Retina (tissue), 1 donor: ENCODE results near the gene MRPL51.
"Not testable (repeated sequence)": the region's sequence is repeated elsewhere in the genome, so short reads cannot be mapped to it uniquely, and the experiment has no call there.

ENCODE experiments used
- DNase-seq: peaks from one replicate; pipeline ENCODE4 v3.0.0-alpha.2; 2016

Gene MRPL51

DNA sequence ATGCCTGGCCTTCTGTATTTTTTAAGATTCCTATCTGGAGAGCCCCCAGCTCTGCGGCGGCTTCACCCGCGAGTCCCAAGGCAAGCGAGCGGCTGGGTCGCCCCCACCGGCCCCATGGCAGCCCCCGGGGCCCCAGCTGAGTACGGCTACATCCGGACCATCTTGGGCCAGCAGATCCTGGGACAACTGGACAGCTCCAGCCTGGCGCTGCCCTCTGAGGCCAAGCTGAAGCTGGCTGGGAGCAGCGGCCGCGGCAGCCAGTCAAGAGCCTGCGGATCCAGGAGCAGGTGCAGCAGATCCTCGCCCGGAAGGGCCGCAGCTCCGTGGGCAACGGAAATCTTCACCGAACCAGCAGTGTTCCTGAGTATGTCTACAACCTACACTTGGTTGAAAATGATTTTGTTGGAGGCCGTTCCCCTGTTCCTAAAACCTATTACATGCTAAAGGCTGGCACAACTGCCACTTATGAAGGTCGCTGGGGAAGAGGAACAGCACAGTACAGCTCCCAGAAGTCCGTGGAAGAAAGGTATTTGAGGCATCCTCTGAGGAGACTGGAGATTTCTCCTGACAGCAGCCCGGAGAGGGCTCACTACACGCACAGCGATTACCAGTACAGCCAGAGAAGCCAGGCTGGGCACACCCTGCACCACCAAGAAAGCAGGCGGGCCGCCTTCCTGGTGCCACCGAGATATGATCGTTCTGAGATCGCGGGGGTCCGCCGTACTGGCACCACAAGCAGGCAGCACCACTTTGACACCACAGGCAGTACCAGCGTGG is 15.3 kb downstream of the MRPL51 start:
- not testable (repeated sequence) for DNase-seq

DNA sequence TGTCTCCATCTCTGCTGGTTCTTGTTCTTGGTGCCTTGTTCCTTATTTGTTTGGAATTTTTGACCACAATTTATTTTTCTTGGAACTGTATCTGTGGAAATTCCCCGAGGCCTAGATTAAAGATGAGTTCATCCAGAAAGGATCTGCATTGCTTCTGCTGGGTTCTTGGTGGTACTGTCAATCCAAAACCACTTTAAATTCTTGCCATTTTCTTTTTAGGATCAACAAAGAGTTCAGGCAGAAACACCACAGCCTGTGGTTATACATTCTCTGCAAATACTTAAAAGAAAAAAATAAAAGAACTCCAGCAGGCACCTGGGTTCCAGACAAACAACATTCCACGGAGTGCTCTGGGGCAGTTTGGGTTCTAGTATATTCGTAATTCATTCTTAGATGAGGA is 16.6 kb downstream of the MRPL51 start:
- no peak for DNase-seq

DNA sequence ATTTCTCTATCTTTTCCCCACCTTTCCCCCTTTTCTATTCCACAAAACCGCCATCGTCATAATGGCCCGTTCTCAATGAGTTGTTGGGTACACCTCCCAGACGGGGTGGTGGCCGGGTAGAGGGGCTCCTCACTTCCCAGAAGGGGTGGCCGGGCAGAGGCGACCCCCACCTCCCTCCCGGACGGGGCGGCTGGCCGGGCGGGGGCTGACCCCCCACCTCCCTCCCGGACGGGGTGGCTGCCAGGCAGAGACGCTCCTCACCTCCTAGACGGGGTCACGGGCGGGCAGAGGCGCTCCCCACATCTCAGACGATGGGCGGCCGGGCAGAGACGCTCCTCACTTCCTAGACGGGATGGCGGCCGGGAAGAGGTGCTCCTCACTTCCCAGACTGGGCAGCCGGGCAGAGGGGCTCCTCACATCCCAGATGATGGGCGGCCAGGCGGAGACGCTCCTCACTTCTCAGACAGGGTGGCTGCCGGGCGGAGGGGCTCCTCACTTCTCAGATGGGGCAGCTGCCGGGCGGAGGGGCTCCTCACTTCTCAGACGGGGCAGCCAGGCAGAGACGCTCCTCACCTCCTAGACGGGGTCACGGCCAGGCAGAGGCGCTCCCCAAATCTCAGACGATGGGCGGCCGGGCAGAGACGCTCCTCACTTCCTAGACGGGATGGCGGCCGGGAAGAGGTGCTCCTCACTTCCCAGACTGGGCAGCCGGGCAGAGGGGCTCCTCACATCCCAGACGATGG is 17.7 kb downstream of the MRPL51 start:
- not testable (repeated sequence) for DNase-seq

DNA sequence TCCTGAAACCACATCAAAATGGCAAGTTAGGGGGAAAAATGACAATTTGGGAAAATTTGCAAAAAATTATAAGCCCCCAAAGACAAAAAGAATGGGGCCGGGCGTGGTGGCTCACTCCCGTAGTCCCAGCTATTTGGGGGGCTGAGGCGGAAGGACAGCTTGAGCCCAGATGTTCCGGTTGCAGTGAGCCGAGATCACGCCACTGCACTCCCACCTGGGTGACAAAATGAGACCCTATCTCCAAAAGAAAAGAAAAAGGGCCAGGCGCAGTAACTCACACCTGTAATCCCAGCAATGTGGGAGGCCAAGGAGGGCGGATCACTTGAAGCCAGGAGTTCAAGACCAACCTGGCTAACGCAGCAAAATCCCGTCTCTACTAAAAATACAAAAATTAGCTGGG is 20.6 kb downstream of the MRPL51 start:
- no peak for DNase-seq

DNA sequence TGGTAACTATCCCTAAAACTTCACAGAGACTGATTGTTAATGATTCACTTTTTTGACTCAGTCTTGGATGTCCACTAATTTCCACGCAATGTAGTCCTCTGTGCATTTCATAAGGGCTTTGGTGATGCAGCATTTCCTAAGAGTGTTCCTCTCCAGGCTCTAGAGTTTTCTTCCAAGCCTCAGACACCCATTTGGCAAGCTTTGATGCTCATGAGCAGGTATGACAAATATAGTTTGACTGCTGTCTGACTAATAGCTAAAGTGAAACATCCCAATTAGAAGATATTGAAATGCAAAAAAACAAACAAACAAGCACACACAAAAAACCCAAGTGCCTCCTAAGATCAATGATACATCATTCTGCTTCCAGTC is 21.1 kb downstream of the MRPL51 start:
- no peak for DNase-seq

DNA sequence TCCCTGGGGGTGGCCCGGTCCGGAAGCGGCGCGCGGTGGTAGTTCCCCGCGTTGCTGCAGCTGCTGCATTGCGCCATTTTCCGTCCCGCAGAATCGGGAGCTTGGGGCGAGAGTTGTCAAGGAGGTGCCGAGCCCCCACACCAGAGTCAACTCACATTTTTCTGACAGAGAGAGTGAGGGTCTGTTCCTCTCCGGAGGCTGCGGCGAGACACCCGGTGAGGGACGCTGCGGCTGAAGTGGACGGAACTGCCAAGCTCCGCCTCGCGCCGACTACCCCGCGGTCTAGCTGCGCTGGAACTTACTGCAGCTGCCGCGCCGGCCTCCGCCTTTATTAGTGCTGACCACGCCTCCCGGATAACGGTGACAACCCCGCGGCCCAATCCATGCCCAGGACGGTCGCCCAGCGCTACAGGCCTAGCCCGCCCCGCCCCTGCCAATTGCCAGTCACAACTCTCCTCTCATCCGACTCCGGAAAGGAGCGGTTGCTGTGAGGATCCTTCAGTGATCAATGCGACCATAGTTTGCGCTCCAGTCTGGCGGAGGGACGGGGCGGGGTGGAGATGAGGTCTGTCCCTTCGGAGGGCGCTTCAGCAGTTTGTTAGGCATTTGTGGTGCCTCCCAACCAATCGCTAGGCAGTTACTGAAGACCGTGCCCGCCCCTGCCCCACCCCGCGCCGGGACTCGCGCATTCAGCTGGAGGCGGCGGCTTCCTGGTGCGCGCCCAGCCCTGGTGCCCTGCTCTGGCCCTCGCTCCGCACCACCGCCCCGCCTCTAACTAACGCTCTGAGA is 22.5 kb downstream of the MRPL51 start, which contains the start of gene VAMP1:
Gene VAMP1 (minus strand): TSS at position 303 of the 789 bp plus-strand sequence. CDS start 146 bp downstream, at position 157.
- DNase-seq = peak; percentile 98

DNA sequence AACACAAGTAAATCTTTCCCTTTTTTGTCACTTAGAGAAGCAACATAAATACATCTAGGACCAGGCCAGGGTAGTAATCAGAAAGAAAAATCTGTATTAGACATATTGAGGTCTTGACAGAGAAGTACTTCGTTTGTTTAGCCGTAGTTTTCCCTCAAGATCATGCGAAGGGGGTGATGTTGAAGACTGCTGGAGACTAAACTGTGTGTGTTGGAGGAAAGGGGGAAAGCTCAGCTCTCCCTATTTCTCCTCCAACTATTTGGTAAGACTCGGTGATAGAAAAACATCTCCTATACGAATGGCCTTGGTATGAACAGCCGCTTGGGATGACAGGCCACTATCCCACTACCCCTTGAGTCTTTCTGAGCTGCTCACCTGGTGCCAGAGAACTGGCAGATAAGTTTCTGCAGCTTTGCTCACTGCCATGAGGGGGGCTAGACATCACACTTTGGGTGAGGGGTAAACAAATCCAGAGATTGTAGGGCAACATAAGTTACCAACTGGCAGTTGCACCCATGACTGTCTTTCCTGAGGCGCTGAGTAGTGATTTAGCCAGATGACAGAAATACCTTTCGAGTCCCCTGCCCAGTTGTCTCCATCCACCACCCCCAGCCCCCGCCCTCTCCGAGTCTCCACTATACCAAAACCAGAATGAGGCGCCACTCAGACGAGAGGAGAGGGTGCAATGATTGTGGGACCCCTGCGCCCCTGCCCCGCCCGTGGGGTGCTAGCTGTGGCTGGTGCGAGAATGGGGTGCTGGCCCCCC is 23.3 kb downstream of the MRPL51 start:
- peak; percentile 12 for DNase-seq

DNA sequence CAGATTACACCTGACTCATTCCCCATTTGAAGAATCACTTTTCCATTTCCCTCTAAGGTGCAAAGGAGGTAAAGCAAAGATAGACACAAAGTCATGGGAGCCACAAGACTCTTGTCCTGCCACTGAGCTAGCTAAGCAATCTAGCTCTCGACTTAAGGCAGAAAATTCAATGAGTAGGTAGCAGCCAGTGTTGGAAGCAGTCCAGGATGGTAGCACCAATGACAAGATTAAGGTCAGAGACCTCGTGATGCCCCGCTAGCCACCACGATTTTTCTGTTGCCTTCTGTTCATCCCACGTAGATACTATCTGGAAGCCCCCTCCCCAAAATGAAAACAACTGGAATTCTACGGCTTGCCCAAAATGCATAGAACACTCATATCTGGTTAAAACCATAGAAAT is 24.0 kb downstream of the MRPL51 start:
- DNase-seq = no peak

DNA sequence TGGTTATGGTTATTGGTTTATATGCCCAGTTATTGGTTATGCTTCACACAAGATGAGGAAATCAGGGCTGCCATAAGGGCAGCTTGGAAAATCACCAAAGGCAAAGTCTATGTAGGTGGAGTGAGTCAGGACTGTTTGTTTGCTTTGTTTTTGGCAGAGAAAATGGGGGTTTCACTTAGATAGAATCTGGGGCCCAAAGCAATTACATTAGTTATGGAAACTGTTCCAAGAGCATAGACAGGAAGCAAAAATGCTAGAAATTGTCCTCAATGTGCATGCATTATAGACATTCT is 24.8 kb downstream of the MRPL51 start:
- DNase-seq = no peak

DNA sequence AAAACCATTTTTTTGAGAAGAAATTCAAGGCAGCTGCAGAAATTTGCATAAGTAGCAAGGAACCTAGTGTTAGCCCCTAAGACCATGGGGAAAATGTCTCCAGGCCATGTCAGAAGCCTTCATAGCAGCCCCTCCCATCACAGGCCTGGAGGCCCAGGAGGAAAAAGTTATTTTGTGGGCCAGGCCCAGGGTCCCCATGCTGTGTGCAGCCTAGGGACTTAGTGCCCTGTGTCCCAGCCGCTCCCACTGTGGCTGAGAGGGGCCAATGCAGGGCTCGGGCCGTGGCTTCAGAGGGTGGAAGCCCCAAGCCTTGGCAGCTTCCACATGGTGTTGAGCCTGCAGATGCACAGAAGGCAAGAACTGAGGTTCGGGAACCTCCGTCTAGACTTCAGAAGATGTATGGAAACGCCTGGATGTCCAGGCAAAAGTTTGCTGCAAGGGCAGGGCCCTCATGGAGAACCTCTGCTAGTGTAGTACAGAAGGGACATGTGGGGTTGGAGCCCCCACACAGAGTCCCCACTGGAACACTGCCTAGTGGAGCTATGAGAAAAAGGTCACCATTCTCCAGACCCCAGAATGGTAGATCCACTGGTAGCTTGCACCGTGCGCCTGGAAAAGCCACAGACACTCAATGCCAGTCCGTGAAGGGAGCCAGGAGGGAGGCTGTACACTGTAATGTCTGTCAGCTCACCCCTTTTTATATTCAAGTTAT is 25.3 kb downstream of the MRPL51 start:
- DNase-seq = not testable (repeated sequence)

DNA sequence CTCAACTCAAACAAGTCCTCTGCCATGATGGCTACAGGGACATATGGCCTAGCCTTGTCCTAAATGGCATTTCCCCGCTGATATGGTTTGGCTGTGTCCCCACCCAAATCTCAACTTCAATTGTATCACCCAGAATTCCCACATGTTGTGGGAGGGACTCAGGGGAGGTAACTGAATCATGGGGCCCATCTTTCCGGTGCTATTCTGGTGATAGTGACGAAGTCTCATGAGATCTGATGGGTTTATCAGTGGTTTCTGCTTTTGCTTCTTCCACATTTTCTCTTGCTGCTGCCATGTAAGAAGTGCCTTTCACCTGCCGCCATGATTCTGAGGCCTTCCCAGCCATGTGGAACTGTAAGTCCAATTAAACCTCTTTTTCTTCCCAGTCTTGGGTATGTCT is 26.3 kb downstream of the MRPL51 start:
- DNase-seq = not testable (repeated sequence)

DNA sequence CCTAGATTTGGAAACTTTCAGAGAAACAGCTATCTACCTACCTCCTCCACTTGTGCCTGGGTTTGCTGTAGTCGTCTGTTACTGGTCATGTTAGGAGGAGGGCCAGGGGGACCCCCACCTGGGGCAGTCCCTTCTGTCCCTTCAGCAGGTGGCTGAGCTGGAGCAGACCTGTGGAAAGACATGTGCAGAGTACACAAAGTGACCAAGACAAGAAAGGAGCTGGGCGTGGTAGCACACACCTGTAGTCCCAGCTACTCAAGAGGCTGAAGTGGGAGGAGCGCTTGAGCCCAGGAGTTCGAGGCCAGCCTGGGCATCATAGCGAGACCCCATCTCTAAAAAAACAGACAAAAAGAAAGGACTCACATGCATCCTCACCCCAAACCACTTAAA is 26.9 kb downstream of the MRPL51 start:
- no peak for DNase-seq

DNA sequence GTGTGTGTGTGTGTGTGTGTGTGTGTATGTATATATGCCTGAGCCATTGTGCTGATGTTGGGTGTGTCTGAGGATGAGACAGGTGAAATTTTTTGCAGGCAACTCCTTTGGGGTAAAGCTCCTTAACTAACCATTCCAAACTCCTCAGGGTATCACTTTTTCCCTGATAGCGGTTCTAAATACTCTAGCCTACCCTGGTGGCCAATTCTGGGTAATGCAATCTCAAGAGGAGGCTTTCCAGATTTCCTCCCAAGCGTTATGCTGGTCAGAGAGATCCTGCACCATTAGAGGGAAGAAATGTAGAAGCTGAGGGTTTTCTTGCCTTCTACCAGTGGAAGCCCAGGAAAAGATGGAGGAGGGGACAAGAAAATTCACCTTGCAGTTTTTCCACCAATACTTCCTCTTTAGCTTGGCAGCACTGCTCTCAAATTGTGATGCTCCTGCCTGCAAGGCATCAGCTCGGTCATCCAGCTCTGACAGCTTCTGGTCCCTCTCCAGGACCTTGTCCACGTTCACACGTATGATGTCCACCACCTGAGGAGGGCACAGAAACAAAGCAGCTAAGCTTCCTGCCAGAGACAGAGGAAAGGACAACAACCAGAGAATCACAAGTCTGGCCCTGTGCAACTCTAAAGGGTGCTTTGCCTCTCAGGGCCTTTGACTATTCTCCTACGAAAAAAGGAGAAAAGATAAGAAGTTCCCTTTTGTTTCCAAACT is 27.4 kb downstream of the MRPL51 start:
- DNase-seq = peak; percentile 45

DNA sequence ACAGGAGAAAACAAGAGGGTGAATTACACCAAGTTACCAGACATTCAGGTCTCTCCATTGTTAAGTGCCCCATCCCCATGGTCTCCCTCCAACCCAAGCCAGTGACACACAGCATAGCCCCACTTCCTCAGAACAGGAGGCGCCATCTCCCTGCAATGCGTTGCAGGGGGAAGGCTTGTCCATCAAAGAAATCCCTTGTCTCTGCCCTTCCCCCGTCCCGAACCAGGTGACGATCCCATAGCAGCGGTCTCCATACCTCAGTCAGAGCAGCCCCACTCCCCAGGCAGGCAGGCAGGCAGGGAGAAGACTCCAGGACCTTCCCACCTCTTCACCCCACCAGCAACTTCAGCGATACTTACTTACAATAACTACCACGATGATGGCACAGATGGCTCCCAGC is 28.5 kb downstream of the MRPL51 start:
- DNase-seq = no peak

DNA sequence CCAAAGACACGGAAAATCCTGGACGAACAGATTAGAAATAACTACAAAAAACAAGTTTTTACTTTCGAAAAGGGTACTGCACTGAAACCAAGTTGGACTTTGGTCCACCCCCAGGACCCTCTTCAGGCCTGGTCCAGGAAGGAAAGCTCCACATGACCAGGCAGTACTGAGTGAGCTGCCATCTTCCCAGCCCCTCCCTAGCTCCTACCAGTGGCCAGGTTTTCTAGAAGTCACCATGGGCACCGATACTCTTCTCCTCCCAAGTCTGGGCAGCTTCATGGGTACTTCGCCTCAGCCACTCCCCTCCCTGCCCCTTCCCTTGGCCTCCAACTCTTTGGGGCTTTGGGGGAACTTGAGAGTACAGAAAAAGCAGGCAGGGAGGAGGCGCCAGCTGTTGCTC is 29.2 kb downstream of the MRPL51 start:
- DNase-seq = no peak

DNA sequence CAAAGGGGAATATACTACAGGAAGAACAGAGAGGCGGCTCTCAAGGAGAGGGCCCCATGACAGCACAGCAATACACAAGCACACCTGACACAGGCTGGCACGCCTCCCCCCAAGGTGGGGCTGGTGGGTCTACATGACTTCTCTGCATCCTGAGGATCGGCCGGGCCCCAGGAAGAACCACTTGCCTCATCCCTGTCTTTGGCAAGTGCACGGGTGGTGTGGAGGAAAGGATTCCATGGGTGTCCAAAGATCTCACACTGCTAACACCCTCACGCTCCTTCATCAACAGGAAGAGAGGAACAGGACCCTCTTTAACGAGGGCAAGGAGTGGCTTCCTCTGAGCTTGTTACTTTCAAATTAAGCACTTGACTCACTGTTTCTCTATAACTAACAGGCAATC is 29.8 kb downstream of the MRPL51 start:
- no peak for DNase-seq

DNA sequence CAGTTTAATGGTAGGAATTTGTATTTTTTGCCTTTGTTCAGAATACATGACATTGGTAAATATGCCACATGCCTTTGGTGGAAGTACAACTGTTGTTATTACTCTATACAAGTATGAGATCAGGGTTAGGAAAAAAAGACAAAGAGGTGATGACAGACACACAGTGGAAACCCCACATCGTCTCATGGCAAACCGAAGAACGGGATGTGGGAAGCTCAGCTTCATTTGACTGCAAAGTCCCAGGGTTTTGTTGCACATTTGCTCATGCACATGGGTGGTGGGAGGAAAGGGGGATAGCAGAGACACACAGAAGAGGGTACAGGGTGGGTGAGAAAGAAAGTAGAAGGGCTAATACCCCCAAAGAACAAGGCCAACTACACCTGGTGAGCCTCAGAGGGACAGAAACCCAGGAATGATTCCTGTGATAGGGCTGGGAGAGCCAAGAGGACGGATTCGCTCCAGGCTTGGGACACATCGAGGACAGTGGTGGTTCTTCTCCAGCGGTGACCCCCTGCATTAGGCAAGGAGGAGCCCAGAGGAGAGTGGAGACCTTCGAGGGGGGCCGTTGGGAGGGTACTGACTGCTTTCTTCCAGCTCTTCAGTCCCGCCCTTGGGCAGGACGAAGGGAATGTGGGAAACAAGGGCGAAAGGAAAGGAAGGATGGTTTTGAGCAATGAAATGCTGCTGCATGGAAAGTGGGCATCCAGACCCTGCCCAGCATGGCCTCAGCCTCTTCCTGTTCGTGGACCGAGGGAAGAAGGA is 30.6 kb downstream of the MRPL51 start:
- DNase-seq = no peak

DNA sequence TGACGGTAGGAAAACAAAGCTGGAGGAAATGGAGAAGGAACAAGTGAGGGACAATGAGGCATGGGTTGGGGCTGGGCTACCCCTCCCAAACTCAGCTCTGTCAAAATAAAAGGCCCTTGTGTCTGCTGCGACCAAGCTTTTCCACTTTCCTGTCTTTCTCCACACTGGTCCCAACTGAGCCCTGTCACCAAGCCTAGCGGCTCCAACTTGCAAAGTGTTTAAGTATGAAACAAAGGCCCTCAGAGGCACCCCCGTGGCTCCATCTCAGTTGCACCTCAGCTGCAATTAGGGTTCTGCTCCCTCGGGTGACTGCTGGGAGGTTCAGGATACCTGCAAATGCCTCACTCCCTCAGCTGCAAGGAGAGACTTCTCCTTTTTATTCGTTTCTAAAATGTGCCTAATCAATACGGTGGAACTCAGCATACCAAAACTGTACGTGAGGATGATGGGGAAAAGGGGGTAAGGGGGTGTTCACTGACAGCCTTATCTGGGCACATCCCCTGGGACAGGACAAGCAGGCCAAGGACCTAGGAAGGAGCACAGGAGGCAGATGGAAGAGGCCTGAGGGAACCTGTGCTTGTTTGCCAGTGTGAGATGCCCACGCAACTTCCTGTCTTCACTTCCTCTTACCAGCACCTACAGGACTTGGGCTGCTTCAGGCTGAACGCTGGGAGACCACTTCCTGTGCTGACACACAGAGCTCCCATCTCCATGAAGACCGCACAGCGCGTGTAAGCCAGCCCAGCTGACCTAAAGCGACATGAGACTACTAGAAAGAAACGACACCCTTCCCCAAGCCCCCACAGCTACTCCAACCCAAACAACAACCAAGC is 31.4 kb downstream of the MRPL51 start:
- no peak for DNase-seq

DNA sequence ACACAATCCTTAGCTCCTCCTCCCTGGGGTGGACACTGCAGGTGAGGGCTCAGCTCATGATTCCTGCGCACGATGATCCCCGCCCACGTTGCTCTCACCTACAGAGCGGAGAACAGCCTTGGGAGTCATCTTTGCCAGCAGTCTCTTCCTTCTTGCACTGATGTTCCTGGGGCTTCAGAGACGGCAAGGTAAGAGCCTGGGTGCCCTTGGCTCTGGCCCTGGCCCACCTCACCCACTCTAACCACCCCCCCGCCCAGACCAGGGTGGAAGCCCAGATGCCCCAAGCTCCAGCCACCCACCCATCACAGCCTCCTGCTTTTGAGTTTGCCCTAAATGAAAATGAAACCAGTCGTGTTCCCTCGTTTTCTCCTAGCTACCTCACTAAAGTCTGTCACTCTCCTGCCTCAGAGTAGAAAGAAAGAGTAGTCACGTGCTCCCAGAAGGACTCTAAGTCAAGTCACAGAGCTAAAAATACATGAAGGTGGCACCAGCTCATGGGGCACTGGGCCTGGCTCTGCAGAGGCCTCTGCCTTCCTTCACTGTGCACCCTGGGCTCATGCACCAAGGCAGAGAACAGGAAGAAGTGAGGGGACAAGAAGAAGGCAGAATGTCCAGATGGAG is 32.2 kb downstream of the MRPL51 start:
- no peak for DNase-seq

DNA sequence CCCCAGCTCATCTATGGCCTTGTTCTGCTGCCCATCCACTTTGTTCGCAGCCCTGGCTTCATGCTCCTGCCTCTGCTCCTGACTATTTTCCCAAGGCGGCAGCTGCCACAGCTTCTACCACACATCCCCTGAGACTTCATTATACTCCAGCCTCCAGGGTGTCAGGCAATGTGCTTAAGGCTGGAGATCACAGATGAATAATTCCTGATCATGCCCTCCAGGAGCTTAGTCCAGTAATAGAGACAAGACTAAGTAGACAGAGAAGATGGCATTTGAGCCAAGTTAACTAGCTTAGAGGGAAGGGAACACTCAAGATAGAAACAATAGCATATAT is 34.1 kb downstream of the MRPL51 start:
- DNase-seq = no peak
